Activated naive CD4-positive, alpha-beta T cell treated with anti-CD3 and anti-CD28 coated beads, Interleukin-2, amount 10 ng/mL, durations not matched to agents 7 days and 5 days (primary cell): ENCODE data around the gene CFI.

ENCODE experiments used
- CTCF ChIA-PET: fragments of 350-600 bp; sonication (Branson Sonifier 250); formaldehyde crosslinking; loops from one replicate; lab custom pipeline; 2021; ENCODE audit warnings: antibody characterized with exemption; lab: Charles Lee
- DNase-seq: peaks from one replicate; pipeline ENCODE4 v3.0.0-alpha.2; 2020
- H3K27ac Mint-ChIP-seq: one replicate; pipeline ENCODE4 v1.8.0; 2021; ENCODE audit warnings: mild to moderate bottlenecking, moderate library complexity, mixed read lengths
- H3K27me3 Mint-ChIP-seq: one replicate; pipeline ENCODE4 v1.8.0; 2021; ENCODE audit warnings: mild to moderate bottlenecking, mixed read lengths
- H3K36me3 Mint-ChIP-seq: one replicate; pipeline ENCODE4 v1.8.0; 2021; ENCODE audit warnings: mixed read lengths
- H3K4me1 Mint-ChIP-seq: one replicate; pipeline ENCODE4 v1.8.0; 2021; ENCODE audit warnings: mixed read lengths
- H3K4me3 Mint-ChIP-seq: one replicate; pipeline ENCODE4 v1.8.0; 2021; ENCODE audit warnings: mild to moderate bottlenecking, moderate library complexity, mixed read lengths
- H3K9me3 Mint-ChIP-seq: one replicate; pipeline ENCODE4 v1.8.0; 2021; ENCODE audit warnings: mixed read lengths

The CFI gene

GRCh38 chr4:109702950-109703663 is 98.7 kb downstream of the CFI start, which contains the start of gene CASP6:
CASP6 (minus strand) TSS chr4:109703445; CDS start chr4:109703395, 50 bp downstream.
- H3K4me1 Mint-ChIP-seq: peaks cover 39% of the 10 kb centered on the region
- DNase-seq: peak; percentile 87
- CTCF ChIA-PET: interaction anchor here (0.7 to 2.3 kb wide), 8 partner anchors 24 to 276 kb away, joined by 3 to 6 read pairs (median 3); partner anchors contain the start of gene PLA2G12A
- H3K36me3 Mint-ChIP-seq: peaks cover 20% of the 10 kb centered on the region
- H3K4me3 Mint-ChIP-seq: peak within 1 kb of the TSS; percentile 92
- no peaks in the 10 kb centered on the region for H3K9me3 Mint-ChIP-seq
- no peaks in the 10 kb centered on the region for H3K27me3 Mint-ChIP-seq
- H3K27ac Mint-ChIP-seq: peak within 1 kb of the TSS; percentile 94

GRCh38 chr4:109701566-109702410 is 100.0 kb downstream of the CFI start:
- H3K4me1 Mint-ChIP-seq: peaks cover 46% of the 10 kb centered on the region
- CTCF ChIA-PET: interaction anchor here (0.7 to 2.3 kb wide), 10 partner anchors 9 to 275 kb away, joined by 3 to 6 read pairs (median 3); partner anchors contain the start of gene PLA2G12A
- no peaks in the 10 kb centered on the region for H3K27me3 Mint-ChIP-seq

DNA sequence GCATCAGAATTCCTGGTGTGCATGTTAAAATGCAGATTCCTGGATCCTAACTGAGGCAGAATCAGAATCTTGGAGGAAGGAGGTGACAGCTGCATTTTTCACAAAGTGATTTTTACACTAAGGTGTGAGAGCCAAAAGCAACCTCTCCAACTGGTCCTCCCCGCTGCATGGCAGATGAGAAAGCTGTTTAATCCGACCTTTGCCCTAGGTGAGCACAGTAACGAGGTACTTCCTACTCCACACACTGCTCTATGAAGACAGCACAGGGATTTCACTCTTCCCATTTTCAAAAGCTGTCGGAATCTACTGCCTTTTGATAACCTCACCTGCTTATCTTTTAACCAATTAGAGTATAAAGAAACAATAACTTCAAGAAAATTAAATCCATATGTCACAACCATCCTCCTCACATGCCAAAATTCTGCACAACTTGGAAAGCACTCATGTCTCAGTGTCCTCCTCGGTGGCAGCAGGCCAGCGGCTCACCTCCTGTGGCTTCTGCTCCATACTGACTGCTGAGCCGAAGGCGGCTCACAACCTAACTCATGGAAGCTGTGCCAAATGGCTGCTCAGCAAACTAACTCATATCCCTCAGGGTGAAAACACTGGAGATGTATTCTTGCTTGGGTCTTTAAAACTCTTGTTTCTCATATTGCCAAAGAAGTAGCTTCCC is 102.1 kb downstream of the CFI start:
- DNase-seq: no peak
- no peaks in the 10 kb centered on the region for H3K27me3 Mint-ChIP-seq
- peaks cover 34% of the 10 kb centered on the region for H3K36me3 Mint-ChIP-seq
- H3K9me3 Mint-ChIP-seq: no peaks in the 10 kb centered on the region
- H3K27ac Mint-ChIP-seq: peak overlapping the region; percentile 42
- no peak overlapping the region for H3K4me3 Mint-ChIP-seq
- peaks cover 46% of the 10 kb centered on the region for H3K4me1 Mint-ChIP-seq
- CTCF ChIA-PET: no interaction called here

More at GRCh38 chr4:109701566-109702410, 100.0 kb downstream of the CFI start:
- DNase-seq: peak; percentile 23
- peak overlapping the region; percentile 92 for H3K4me3 Mint-ChIP-seq
- H3K36me3 Mint-ChIP-seq: peaks cover 28% of the 10 kb centered on the region
- H3K27ac Mint-ChIP-seq: peak overlapping the region; percentile 94
- H3K9me3 Mint-ChIP-seq: no peaks in the 10 kb centered on the region

GRCh38 chr4:109698656-109699055 is 103.1 kb downstream of the CFI start:
- CTCF ChIA-PET: no interaction called here
- Mint-ChIP-seq H3K4me1 (peaks cover 43% of the 10 kb centered on the region), H3K27ac (no peak overlapping the region), H3K27me3 (no peaks in the 10 kb centered on the region), H3K4me3 (no peak overlapping the region), H3K9me3 (no peaks in the 10 kb centered on the region), H3K36me3 (peaks cover 44% of the 10 kb centered on the region)
- DNase-seq: no peak

DNA sequence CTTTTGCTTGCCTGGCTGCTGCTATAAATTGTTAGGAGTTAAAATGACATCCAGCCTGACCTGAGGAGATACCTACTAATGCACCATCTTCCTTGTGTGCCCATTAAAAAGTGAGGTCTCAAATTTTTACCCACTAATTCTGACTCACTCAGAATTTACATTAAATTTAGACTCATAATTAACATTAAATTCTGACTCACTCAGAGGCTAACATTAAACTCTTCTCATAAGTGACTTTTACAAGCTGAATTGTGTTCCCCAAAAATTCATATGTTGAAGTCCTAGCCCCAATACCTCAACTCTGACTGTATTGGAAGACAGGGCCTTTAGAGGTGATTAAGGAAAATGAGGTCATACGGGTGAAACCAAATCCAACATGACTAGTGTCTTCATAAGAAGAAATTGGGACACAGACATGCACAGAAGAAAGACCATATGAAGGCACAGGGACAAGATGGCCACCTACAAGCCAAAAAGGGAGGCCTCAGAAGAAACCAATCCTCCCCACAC is 110.3 kb downstream of the CFI start:
- H3K4me3 Mint-ChIP-seq: no peak overlapping the region
- no peaks in the 10 kb centered on the region for H3K9me3 Mint-ChIP-seq
- H3K4me1 Mint-ChIP-seq: peaks cover 39% of the 10 kb centered on the region
- CTCF ChIA-PET: no interaction called here
- no peak for DNase-seq
- H3K36me3 Mint-ChIP-seq: peaks cover 65% of the 10 kb centered on the region
- peak overlapping the region; percentile 81 for H3K27ac Mint-ChIP-seq
- no peaks in the 10 kb centered on the region for H3K27me3 Mint-ChIP-seq
